Measurements from ENCODE around the gene CAP1.
A peak's percentile ranks its signal among the peaks of the same experiment; 100 is the strongest.
"Not testable (repeated sequence)": the region's sequence is repeated elsewhere in the genome, so short reads cannot be mapped to it uniquely, and the experiment has no call there.

CAP1 gene, protein sequence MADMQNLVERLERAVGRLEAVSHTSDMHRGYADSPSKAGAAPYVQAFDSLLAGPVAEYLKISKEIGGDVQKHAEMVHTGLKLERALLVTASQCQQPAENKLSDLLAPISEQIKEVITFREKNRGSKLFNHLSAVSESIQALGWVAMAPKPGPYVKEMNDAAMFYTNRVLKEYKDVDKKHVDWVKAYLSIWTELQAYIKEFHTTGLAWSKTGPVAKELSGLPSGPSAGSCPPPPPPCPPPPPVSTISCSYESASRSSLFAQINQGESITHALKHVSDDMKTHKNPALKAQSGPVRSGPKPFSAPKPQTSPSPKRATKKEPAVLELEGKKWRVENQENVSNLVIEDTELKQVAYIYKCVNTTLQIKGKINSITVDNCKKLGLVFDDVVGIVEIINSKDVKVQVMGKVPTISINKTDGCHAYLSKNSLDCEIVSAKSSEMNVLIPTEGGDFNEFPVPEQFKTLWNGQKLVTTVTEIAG

DNA sequence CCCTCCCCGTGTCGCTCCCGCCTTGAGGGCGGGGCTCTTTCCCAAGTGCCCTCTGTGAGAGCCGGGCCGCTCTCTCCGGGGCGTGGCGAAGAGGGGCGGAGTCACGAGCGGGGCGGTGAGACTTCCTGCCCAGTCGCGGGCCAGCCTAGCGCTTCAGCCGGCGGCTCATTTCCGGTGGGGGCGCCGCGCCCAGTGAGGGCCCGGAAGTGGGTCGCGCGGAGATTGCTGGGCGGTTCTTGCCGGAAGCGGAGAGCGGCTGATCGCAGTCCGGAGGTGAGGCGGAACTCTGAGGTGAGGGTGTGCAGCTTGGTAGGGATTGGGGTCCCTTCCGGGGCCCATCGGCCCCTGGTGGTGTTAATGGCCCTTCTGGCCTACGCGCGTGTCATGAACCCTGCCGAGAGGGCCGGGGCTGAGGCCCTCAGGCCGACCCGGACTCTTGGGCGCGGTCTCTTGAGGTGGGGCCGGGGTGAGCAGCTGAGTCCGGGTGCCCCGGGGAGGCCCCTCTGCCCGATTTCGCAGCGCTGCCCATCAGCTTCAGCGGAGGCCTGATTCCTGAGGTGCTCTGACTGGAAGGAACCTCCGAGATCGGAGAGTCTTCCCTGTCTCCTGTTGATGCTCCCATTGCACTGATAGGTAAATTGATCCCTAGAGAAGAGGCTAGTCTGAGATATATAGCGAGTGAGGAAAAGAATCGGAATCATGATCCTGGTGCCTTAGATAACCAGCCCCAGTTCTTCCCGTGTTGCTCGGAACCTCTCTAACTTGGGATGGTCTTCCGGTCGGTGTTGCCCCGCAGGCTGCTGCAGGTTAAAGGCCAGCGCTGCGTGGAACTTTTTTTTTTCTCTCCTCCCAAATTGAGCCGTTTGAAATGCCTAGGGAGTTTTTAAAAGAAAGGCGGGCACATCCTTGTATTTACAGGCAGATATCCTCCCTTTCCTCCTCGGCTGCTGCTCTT lies at the start of gene CAP1:
Gene CAP1 (plus strand): TSS at position 219 of the 955 bp plus-strand sequence. CDS start 18,618 bp downstream, outside the sequence.
- DNase-seq (ENCODE audit: low read depth) = peak; percentile 100

DNA sequence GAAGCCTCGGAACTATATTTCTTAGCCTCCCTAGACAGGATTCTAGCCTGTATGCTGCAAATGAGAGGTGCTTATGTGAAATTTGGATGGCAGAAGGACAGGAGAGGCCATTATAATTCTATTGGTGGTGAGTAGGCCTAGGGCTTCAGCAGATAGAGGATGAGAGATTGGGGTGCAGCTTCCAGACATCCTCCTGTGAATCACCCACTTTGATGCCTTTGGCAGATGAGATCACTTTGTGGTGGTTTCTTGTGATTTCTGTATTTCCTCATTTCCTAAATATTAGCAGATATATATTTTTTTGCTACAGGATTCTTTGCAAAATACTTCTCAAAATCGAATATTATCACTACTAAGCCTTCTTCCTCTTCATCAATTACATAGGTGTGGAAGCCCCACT lies 48.3 kb upstream of the CAP1 start:
- DNase-seq (ENCODE audit: low read depth) = no peak

DNA sequence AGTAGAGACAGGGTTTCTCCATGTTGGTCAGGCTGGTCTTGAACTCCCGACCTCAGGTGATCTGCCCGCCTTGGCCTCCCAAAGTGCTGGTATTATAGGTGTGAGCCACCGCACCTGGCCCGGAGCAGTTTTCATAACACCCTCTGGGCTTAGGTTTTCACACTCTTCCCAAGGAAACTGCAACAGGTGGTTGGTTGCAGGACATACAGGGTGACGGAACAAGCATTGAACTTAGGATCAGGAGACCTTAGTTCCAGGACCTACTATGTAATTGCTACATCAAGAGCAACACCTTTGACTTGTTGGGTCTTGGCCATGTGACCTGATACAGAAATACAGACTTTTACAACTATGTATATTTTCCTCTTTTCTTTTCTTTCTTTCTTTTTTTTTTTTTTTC lies 47.6 kb upstream of the CAP1 start:
- DNase-seq (ENCODE audit: low read depth) = no peak

DNA sequence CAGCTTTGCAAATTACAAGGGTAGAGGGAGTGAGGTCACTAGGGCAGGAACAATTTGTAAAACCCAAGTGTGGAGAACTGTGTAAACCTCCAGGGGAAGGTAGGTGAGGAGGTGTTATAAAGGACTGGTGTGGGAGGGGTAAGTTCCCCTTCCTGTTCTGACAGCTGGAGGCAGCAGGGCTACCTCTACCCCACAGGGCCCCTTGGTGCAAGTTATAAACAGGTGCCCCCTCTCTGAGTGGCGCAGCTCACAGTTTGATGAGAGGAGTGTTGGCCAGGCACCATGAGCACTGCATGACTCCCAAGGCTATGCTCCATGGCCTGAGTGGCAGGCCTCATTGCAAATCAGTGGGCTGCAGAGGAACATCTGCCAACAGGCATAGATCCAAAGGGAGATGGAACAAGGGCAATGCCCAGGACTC lies 44.5 kb upstream of the CAP1 start:
- DNase-seq (ENCODE audit: low read depth) = no peak

DNA sequence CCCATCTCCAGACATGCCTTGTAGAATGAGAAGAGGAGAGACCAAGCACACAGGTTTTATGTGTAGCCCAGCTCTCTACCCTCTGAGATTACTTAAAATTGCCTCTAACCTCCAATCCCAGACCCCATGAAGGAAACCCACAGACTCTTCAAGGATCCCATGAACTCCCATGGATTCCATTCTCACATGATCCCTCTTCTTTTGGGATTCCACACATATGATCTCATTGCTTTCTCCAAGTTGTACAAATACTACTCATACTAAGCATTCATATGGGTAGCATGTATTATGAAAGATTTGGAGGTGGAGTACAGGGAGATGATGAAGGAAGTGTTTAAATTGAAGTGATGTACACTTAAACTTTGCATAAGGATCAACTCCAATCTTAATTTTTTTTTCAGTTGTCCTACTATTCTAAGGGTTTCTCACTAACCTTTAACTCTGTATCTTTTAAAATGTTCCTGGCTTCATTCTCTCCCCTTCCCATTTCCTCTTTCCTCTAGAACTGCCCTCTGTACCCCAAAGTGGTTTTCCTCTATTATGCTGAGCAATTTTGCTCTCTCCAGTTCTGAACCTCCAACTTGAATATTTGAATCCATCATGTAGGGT lies 44.0 kb upstream of the CAP1 start:
- no peak for DNase-seq (ENCODE audit: low read depth)

DNA sequence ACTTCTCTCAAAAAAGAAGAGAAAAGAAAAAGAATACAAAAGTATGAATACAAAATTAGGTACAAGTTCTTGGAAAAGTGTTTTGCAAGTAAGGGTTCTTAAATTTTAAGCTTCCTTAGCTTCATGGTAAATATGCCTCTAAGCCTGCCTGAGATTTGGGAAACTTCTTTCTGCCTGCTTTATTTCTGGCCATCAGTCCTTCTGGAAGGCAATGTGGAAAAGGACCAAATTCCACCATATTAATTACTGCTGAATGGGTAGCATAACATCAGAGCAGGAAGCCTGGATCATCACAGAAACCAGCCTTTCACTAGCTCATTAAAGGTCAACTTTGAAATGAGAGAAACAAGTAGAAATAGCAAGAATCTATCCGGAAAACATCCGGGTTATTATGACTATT lies 39.1 kb upstream of the CAP1 start:
- no peak for DNase-seq (ENCODE audit: low read depth)

DNA sequence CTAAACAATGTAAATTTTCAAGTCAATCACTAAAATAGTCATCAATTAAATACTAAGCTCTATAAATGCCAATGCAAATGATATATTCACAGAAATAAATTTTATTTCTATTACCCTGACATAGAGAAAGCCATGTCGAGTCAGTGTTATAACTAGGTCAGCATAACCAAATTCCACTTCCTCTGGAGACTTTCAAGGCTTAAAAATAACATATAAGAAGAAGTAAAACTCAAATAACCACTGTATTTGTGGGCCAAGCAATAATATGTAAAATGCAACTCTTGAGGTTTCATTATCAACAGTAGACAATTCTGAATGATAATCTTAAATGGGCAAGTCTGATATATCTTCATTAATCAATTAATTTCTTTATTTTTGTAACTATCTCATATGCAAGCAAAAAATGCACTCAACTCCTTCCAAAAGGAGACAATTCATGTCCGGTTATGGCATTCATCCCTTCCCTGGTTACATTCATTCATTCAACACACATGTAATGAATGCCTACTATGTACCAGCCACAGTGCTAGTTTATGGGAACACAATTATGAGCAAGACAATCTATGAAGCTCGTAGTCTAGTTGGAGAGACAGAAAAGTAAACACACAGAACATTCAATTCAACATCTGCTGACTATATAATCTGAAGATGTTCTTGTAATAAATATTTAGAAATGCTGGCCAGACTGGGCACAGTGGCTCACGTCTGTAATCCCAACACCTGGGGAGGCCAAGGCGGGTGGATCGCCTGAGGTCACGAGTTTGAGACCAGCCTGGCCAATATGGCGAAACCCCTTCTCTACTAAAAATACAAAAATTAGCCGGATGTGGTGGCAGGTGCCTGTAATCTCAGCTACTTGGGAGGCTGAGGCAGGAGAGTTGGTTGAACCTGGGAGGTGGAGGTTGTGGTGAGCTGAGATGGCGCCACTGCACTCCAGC lies 37.1 kb upstream of the CAP1 start:
- DNase-seq (ENCODE audit: low read depth) = no peak

DNA sequence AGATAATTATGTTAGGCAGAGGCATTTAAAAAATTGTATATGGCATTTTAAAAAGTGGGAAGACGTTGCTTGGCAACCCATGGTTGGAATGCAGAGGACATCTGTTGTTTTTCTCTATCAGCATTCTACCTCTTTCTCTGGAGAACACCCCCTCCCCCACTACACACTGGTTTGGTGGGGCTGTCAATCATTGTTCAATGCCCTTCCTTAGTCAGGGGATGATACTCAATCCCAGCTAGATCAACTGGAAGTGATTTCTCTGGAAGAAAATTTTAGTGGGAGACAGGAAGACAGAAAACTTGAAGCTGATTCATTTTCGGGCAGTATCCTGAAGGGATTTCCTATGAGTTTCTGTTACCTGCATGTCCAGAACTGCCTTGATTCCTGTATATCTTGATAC lies 35.7 kb upstream of the CAP1 start:
- DNase-seq (ENCODE audit: low read depth) = no peak

GRCh38 chr1:40007481-40008034 lies 33.0 kb upstream of the CAP1 start:
- not testable (repeated sequence) for DNase-seq (ENCODE audit: low read depth)

DNA sequence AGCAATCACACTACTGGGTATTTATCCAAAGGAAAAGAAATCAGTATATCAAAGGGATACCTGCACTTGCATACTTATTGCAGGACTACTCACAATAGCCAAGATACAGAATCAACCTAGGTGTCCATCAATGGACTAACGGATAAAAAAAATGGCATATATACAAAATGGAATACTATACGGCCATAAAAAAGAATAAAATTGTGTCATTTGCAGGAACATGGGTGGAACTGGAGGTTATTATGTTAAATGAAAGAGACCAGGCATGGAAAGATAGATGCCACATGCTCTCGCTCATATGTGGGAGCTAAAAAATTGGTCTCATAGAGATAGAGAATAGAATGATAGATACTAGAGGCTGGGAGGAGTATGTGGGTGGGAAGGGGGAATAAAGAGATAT lies 29.3 kb upstream of the CAP1 start:
- DNase-seq (ENCODE audit: low read depth) = no peak

- no peak for DNase-seq (ENCODE audit: low read depth)
These were observed 26.2 kb upstream of the CAP1 start for GRCh38 chr1:40014253-40014706.

GRCh38 chr1:40014812-40015594 lies 25.5 kb upstream of the CAP1 start:
- DNase-seq (ENCODE audit: low read depth) = no peak

DNA sequence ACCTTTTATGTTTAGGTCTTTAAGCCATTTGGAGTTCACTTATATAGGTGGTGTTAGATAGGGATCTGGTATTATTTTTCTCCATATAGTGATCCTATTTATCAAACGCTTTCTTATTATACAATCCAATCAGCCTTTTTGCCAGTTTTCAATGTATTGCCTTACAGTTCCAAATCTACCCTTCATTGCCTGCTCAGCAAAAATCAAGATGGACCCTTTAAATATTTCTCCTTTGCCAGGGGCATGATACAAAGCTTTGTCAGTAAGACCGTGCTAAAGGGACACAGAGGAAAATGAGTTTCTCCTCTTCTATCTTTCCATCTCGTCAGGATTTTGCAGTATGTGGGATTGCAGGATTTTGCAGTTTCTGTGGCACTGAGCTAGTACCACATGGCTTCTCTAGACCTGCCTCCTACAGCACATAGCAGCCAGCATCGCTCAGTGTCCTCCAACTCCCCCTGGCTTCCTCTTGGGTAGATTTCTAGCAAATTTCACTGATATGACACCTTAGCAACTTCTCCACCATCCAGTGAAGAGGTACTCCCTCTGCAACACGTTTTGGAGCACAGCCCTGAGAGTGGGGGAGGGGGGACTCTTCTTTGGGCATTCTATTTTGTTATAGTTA lies 22.5 kb upstream of the CAP1 start:
- DNase-seq (ENCODE audit: low read depth) = no peak

- no peak for DNase-seq (ENCODE audit: low read depth)
These were observed 20.0 kb upstream of the CAP1 start for GRCh38 chr1:40020447-40021085.

GRCh38 chr1:40023379-40023944 lies 17.1 kb upstream of the CAP1 start:
- DNase-seq (ENCODE audit: low read depth) = no peak

- DNase-seq (ENCODE audit: low read depth) = no peak
These were observed 15.9 kb upstream of the CAP1 start for GRCh38 chr1:40024671-40025070.

DNA sequence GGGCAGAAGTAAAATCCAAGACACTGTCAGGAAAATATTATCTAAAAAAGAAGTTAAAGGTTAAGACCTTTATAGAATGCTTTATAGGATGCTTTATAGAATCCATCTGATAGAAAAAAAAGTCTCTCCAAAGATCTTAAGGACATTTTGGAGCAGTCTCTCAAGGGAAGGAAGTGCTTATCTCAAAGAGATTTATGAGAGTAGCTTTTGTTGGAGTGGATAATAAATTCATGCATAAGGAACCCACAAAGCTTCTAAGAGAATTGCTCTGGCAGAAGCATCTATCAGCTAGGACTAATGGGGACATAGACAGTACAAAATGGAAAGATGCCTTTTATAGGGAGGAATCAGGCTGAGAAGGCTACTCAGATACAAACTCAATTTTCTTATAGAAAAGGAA lies 12.9 kb upstream of the CAP1 start:
- no peak for DNase-seq (ENCODE audit: low read depth)

DNA sequence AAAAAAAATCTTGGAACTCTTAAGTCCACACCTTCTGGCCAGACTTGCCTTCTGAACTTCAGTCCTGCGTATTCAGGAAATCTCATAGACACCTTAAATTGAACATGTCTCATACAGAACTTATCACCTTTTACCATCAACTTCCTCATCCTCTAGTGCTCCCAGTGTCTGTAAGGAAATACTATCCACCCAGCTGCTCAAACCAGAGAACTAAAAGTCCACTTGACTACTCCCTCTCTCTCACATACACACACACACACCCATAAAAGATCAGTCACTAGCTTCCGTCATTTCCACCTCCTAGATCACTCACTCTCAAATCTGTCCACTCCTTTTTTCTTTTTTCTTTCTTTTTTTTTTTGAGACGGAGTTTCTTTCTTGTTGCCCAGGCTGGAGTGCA lies 10.9 kb upstream of the CAP1 start:
- DNase-seq (ENCODE audit: low read depth) = no peak

Data from activated T-helper 1 cell treated with Interleukin-2 at 50 U/mL for 16 hours (primary cell).